Neuronal stem cell (in vitro differentiated cells): ENCODE measurements around the gene REPIN1.

Experiments
- DNase-seq: peaks from one replicate; pipeline ENCODE4 v3.0.0-alpha.2; 2013; ENCODE audit warnings: low spot score
- H2AFZ ChIP-seq: one replicate; pipeline ENCODE4 v1.6.1; 2013; ENCODE audit warnings: mild to moderate bottlenecking, low read length, inconsistent platforms
- H2AK5ac ChIP-seq: 2 replicates; pipeline ENCODE4 v1.6.1; 2013; ENCODE audit warnings: low read depth, mild to moderate bottlenecking, inconsistent platforms, low read length, moderate library complexity, mixed read lengths
- H2BK120ac ChIP-seq: 2 replicates; pipeline ENCODE4 v1.6.1; 2013; ENCODE audit warnings: low read depth, mild to moderate bottlenecking, inconsistent platforms, low read length, moderate library complexity, mixed read lengths
- H2BK12ac ChIP-seq: one replicate; pipeline ENCODE4 v1.6.1; 2013; ENCODE audit warnings: low read length, inconsistent platforms
- H2BK15ac ChIP-seq: 2 replicates; pipeline ENCODE4 v1.6.1; 2013; ENCODE audit warnings: mild to moderate bottlenecking, low read length, inconsistent platforms, mixed read lengths
- H2BK5ac ChIP-seq: one replicate; pipeline ENCODE4 v1.6.1; 2013; ENCODE audit warnings: inconsistent platforms, mild to moderate bottlenecking, low read length, moderate library complexity
- H3K14ac ChIP-seq: one replicate; pipeline ENCODE4 v1.6.1; 2013; ENCODE audit warnings: low read length, inconsistent platforms
- H3K18ac ChIP-seq: 2 replicates; pipeline ENCODE4 v1.6.1; 2013; ENCODE audit warnings: low read length, inconsistent platforms
- H3K23ac ChIP-seq: 2 replicates; pipeline ENCODE4 v1.6.1; 2013; ENCODE audit warnings: low read depth, mild to moderate bottlenecking, mixed read lengths, low read length, inconsistent platforms; ENCODE audit not compliant: poor library complexity
- H3K27ac ChIP-seq: replicated peaks from 3 replicates; pipeline ENCODE4 v1.5.1; 2013; ENCODE audit warnings: low read length, inconsistent platforms
- H3K27me3 ChIP-seq, 3 experiments: 2 replicates each; pipeline ENCODE4 v1.6.1; 2013; ENCODE audit warnings: low read length in 3 of 3, mild to moderate bottlenecking in 2 of 3, inconsistent platforms in 1 of 3, low read depth in 1 of 3, mixed read lengths in 1 of 3, moderate library complexity in 1 of 3; ENCODE audit not compliant: control insufficient read depth in 3 of 3, insufficient read depth in 3 of 3
- H3K36me3 ChIP-seq, 2 donors: replicated peaks in 1 of 2; 2 replicates each; pipeline ENCODE4 v1.6.1; 2013; ENCODE audit warnings: low read length in 2 of 2; ENCODE audit not compliant: control insufficient read depth in 2 of 2, insufficient read depth in 2 of 2
- H3K4ac ChIP-seq: 2 replicates; pipeline ENCODE4 v1.6.1; 2013; ENCODE audit warnings: inconsistent platforms, mild to moderate bottlenecking, low read length, moderate library complexity
- H3K4me1 ChIP-seq, 2 donors: 1 replicate in 1 of 2; 2 replicates in 1 of 2; pipeline ENCODE4 v1.6.1; 2013; ENCODE audit warnings: low read length in 2 of 2, low read depth in 1 of 2; ENCODE audit not compliant: control insufficient read depth in 2 of 2, insufficient read depth in 1 of 2
- H3K4me2 ChIP-seq: one replicate; pipeline ENCODE4 v1.6.1; 2013; ENCODE audit warnings: mild to moderate bottlenecking, low read length, inconsistent platforms; ENCODE audit not compliant: insufficient read depth, poor library complexity, severe bottlenecking
- H3K4me3 ChIP-seq, 2 donors: 2 replicates each; pipeline ENCODE4 v1.5.1; 2013; ENCODE audit warnings: low read length in 2 of 2, mild to moderate bottlenecking in 2 of 2, inconsistent platforms in 1 of 2, moderate library complexity in 1 of 2
- H3K79me1 ChIP-seq: one replicate; pipeline ENCODE4 v1.6.1; 2013; ENCODE audit warnings: low read depth, mild to moderate bottlenecking, inconsistent platforms, low read length, moderate library complexity
- H3K9ac ChIP-seq: one replicate; pipeline ENCODE4 v1.6.1; 2013; ENCODE audit warnings: mild to moderate bottlenecking, low read depth, low read length, inconsistent platforms; ENCODE audit not compliant: poor library complexity
- H3K9me3 ChIP-seq, 2 donors: replicated peaks in 1 of 2; 2 replicates each; pipeline versions ENCODE3 to v1.6.1; 2013; ENCODE audit warnings: low read length in 2 of 2, mild to moderate bottlenecking in 2 of 2, inconsistent platforms in 1 of 2, low read depth in 1 of 2, mixed read lengths in 1 of 2, moderate library complexity in 1 of 2; ENCODE audit not compliant: control insufficient read depth in 2 of 2, insufficient read depth in 1 of 2
- H4K8ac ChIP-seq: one replicate; pipeline ENCODE4 v1.6.1; 2013; ENCODE audit warnings: low read depth, mild to moderate bottlenecking, inconsistent platforms, low read length, moderate library complexity
- H4K91ac ChIP-seq: one replicate; pipeline ENCODE4 v1.6.1; 2013; ENCODE audit warnings: low read length, low read depth, mild to moderate bottlenecking, inconsistent platforms; ENCODE audit not compliant: poor library complexity
- WGBS, 2 donors: extraction: QIAGEN DNeasy Blood & Tissue Kit; methylation state at CpG; one replicate each; pipeline ENCODE4 v1.1.7; 2013; ENCODE audit warnings: missing lambda C conversion rate in 2 of 2, mixed read lengths in 1 of 2; ENCODE audit not compliant: insufficient read length in 2 of 2, insufficient replicate concordance in 1 of 2; ENCODE audit errors: extremely low coverage in 2 of 2; 5-methylcytosine and 5-hydroxymethylcytosine counted together

REPIN1 gene

DNA sequence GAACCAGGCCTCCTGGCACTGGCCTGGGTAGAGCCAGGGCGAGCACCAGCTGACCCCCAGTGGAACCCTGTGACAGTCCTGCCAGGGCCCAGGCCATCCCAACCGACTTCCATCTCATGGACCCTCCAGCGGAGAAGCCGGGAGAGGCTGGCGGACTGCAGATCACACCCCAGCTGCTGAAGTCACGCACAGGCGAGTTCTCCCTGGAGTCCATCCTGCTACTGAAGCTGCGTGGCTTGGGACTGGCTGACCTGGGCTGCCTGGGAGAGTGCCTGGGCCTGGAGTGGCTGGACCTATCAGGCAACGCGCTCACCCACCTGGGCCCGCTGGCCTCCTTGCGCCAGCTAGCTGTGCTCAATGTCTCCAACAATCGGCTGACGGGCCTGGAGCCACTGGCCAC is 31.9 kb upstream of the REPIN1 start:
- H3K4me3 ChIP-seq = peak overlapping the region in 1 of 2 donors; percentile 29
- H3K79me1 ChIP-seq = no peaks in the 10 kb centered on the region
- peaks cover 6 to 10% of the 10 kb centered on the region in 2 donors for H3K4me1 ChIP-seq
- H3K4me2 ChIP-seq = no peak overlapping the region
- H3K14ac ChIP-seq = no peak overlapping the region
- H3K18ac ChIP-seq = peak overlapping the region; percentile 60
- no peak overlapping the region for H2BK120ac ChIP-seq
- no peak overlapping the region for H2AFZ ChIP-seq
- no peak overlapping the region for H3K27ac ChIP-seq
- H4K8ac ChIP-seq = no peak overlapping the region
- H2BK15ac ChIP-seq = peak overlapping the region; percentile 21
- no peak overlapping the region for H2BK12ac ChIP-seq
- no peaks in the 10 kb centered on the region for H3K36me3 ChIP-seq
- no peak for DNase-seq
- no peak overlapping the region for H2BK5ac ChIP-seq
- H3K4ac ChIP-seq = no peak overlapping the region
- no peak overlapping the region for H3K9ac ChIP-seq
- peak overlapping the region; percentile 11 for H3K23ac ChIP-seq
- no peak overlapping the region for H4K91ac ChIP-seq
- H3K27me3 ChIP-seq = peaks cover 7 to 29% (median 12%) of the 10 kb centered on the region in 3 experiments
- no CpG with 5 or more reads among the region's 14 CpGs for WGBS, 2 donors
- H2AK5ac ChIP-seq = no peak overlapping the region
- H3K9me3 ChIP-seq = no peaks in the 10 kb centered on the region

- H3K4me1 ChIP-seq = peaks cover 10% of the 10 kb centered on the region in 2 donors
- H3K79me1 ChIP-seq = no peaks in the 10 kb centered on the region
Observed at GRCh38 chr7:150337179-150337578, 31.4 kb upstream of the REPIN1 start.

DNA sequence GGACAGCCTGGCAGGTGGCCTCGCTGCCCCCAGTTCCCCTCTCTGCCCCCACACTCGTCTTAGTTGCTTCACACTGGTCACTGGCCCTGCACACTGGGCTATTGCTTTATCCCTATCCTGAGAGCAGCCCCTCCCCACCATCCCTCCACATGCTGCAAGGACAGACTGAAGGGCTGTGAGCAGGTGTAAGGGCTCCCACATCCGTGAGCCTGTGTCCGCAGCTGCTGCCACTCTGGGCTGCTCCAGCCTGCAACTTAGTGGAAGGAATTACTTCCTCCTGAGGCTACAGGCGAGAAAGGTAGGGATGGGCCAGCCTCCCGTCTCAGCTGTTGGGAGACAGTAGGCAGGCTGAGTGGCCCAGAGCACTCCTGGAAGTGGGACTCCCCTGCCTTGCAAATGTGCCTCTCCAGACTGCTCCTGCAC is 31.0 kb upstream of the REPIN1 start:
- Histone ChIP-seq H2AFZ (no peak overlapping the region), H3K18ac (peak overlapping the region; percentile 81), H3K27me3 (peaks cover 12 to 38% (median 21%) of the 10 kb centered on the region in 3 experiments), H2BK12ac (no peak overlapping the region), H2AK5ac (peak overlapping the region; percentile 69), H3K4me3 (no peak overlapping the region), H3K4ac (no peak overlapping the region), H4K8ac (peak overlapping the region; percentile 26), H2BK120ac (no peak overlapping the region), H3K9ac (peak overlapping the region; percentile 54), H3K23ac (peak overlapping the region; percentile 11), H3K14ac (no peak overlapping the region), H3K4me1 (peaks cover 10% of the 10 kb centered on the region in 2 donors), H2BK5ac (no peak overlapping the region), H4K91ac (no peak overlapping the region), H3K27ac (no peak overlapping the region), H2BK15ac (peak overlapping the region; percentile 76), H3K4me2 (no peak overlapping the region), H3K36me3 (no peaks in the 10 kb centered on the region), H3K79me1 (no peaks in the 10 kb centered on the region), H3K9me3 (no peaks in the 10 kb centered on the region)
- no peak for DNase-seq
- no CpG with 5 or more reads among the region's 6 CpGs for WGBS, 2 donors

More at GRCh38 chr7:150337179-150337578, 31.4 kb upstream of the REPIN1 start:
- no peak overlapping the region for H3K4ac ChIP-seq
- H3K9me3 ChIP-seq = no peaks in the 10 kb centered on the region
- H3K36me3 ChIP-seq = no peaks in the 10 kb centered on the region
- no peak overlapping the region for H3K4me3 ChIP-seq
- no peak overlapping the region for H2BK120ac ChIP-seq
- no peak overlapping the region for H2AFZ ChIP-seq
- H4K8ac ChIP-seq = no peak overlapping the region
- H3K14ac ChIP-seq = no peak overlapping the region
- no peak overlapping the region for H2BK5ac ChIP-seq
- H4K91ac ChIP-seq = no peak overlapping the region
- WGBS, 2 donors = no CpG with 5 or more reads among the region's 18 CpGs
- no peak overlapping the region for H3K9ac ChIP-seq
- peaks cover 10 to 33% (median 16%) of the 10 kb centered on the region in 3 experiments for H3K27me3 ChIP-seq
- peak overlapping the region; percentile 69 for H2AK5ac ChIP-seq
- no peak overlapping the region for H3K27ac ChIP-seq
- no peak overlapping the region for H3K4me2 ChIP-seq
- peak overlapping the region; percentile 43 for H2BK12ac ChIP-seq
- peak overlapping the region; percentile 11 for H3K23ac ChIP-seq
- DNase-seq = no peak
- H3K18ac ChIP-seq = peak overlapping the region; percentile 81
- peak overlapping the region; percentile 76 for H2BK15ac ChIP-seq

DNA sequence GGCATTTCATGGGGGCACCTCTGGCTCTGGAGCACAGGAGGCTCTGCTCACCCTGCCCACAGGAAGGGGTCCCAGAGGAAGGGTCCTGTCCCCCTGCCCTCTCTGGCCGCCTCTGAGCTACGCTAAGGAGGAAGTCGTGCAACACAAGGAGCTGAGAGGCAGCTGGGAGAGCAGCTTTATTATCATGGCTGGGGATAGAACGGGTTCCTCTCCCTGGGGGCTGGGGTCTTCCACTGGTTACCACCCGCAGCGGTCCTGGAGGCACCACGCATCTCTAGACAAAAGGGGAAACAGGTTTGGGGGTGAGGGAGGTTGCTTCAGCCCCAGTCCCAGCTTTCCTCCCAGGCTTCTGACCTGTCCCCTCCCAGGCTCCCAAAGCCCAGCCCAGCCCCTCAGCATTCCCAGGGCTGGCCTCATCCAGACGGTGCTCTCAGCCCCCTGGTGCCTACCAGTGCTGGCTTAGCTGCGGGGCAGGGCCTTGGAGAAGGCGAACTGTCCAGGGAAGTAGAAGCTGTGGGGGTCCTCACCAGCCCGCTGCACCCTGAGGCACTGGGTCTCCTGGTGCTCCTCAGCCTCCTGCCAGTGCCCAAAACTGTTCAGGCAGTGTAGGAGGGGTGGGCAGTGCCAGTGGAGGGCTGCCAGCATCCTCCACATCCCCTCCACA is 30.3 kb upstream of the REPIN1 start:
- H3K4me2 ChIP-seq = no peak overlapping the region
- no peaks in the 10 kb centered on the region for H3K9me3 ChIP-seq
- peaks cover 13 to 44% (median 27%) of the 10 kb centered on the region in 3 experiments for H3K27me3 ChIP-seq
- peaks cover 10% of the 10 kb centered on the region in 2 donors for H3K4me1 ChIP-seq
- WGBS, 2 donors = no CpG with 5 or more reads among the region's 11 CpGs
- H2BK12ac ChIP-seq = no peak overlapping the region
- H2BK15ac ChIP-seq = no peak overlapping the region
- no peaks in the 10 kb centered on the region for H3K36me3 ChIP-seq
- H4K8ac ChIP-seq = no peak overlapping the region
- H2BK120ac ChIP-seq = peak overlapping the region; percentile 51
- H3K79me1 ChIP-seq = no peaks in the 10 kb centered on the region
- H3K9ac ChIP-seq = no peak overlapping the region
- H3K14ac ChIP-seq = peak overlapping the region; percentile 40
- no peak overlapping the region for H4K91ac ChIP-seq
- H3K4ac ChIP-seq = no peak overlapping the region
- peak overlapping the region; percentile 81 for H2AK5ac ChIP-seq
- H3K27ac ChIP-seq = no peak overlapping the region
- H2BK5ac ChIP-seq = peak overlapping the region; percentile 69
- H3K4me3 ChIP-seq = no peak overlapping the region
- peak overlapping the region; percentile 58 for H3K23ac ChIP-seq
- no peak for DNase-seq
- H3K18ac ChIP-seq = peak overlapping the region; percentile 42
- H2AFZ ChIP-seq = no peak overlapping the region
